ENCODE results near the gene EPRS1. TPM values are rescaled to one million over a fixed set of nuclear protein-coding genes. Genes with fewer than 3 reads are reported as not detected.

Gene EPRS1
- total RNA-seq, 1 experiment from 2014 or later = 187 TPM

DNA sequence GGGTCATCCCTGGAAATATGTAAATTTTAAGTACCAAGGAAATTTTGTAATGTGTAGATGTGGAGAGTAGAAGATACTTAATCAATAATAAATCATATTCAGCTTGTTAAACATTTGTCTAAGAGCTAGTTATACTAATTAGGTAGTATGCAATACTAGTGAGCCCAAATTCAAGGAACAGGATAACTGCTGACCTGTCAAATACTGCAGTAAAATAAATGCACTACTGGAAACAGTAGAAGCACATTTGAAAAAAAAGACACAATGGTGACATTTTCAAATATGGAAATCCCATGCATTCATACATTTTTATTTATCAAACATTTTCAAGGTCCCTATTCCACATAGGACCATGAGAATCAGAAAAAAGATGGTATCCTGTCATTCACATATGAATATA, 27.2 kb downstream of the EPRS1 start:
- H3K36me3 ChIP-seq (ENCODE audit: insufficient read depth, low read length) = peaks cover 62% of the 10 kb centered on the region

GRCh38 chr1:220013497-220013896, 32.8 kb downstream of the EPRS1 start:
- Histone ChIP-seq H3K4me3 (ENCODE audit: low read length) (no peak overlapping the region), H4K20me1 (ENCODE audit: insufficient read depth, low read depth, low read length) (no peaks in the 10 kb centered on the region), H3K4me1 (ENCODE audit: low read length) (no peaks in the 10 kb centered on the region), H3K27ac (ENCODE audit: low read length) (no peak overlapping the region), H3K36me3 (ENCODE audit: insufficient read depth, low read length) (peaks cover 51% of the 10 kb centered on the region; the same call in 1 of the 2 replicates), H3K9ac (ENCODE audit: low read length) (no peak overlapping the region), H3K4me2 (ENCODE audit: low read depth, low read length, poor library complexity, severe bottlenecking) (no peak overlapping the region), H3K9me2 (replicated peaks; ENCODE audit: insufficient read depth, low read length) (no peaks in the 10 kb centered on the region), H2AFZ (ENCODE audit: low read length) (no peak overlapping the region), H3K79me2 (ENCODE audit: low read length) (peaks cover 9% of the 10 kb centered on the region), H3K9me3 (ENCODE audit: low read length) (no peaks in the 10 kb centered on the region), H3K27me3 (ENCODE audit: low read length) (no peaks in the 10 kb centered on the region)
- DNase-seq = no peak

More for the DNA sequence above, 27.2 kb downstream of the EPRS1 start:
- H3K4me2 ChIP-seq (ENCODE audit: low read depth, low read length, poor library complexity, severe bottlenecking) = no peak overlapping the region
- peaks cover 20% of the 10 kb centered on the region for H3K79me2 ChIP-seq (ENCODE audit: low read length)
- no peak overlapping the region for H3K27ac ChIP-seq (ENCODE audit: low read length)
- no peaks in the 10 kb centered on the region for H3K9me3 ChIP-seq (ENCODE audit: low read length)
- DNase-seq = no peak
- H2AFZ ChIP-seq (ENCODE audit: low read length) = no peak overlapping the region
- H4K20me1 ChIP-seq (ENCODE audit: insufficient read depth, low read depth, low read length) = no peaks in the 10 kb centered on the region
- H3K9me2 ChIP-seq (replicated peaks; ENCODE audit: insufficient read depth, low read length) = no peaks in the 10 kb centered on the region
- no peak overlapping the region for H3K4me3 ChIP-seq (ENCODE audit: low read length)
- H3K4me1 ChIP-seq (ENCODE audit: low read length) = no peaks in the 10 kb centered on the region
- H3K9ac ChIP-seq (ENCODE audit: low read length) = no peak overlapping the region
- H3K27me3 ChIP-seq (ENCODE audit: low read length) = no peaks in the 10 kb centered on the region

DNA sequence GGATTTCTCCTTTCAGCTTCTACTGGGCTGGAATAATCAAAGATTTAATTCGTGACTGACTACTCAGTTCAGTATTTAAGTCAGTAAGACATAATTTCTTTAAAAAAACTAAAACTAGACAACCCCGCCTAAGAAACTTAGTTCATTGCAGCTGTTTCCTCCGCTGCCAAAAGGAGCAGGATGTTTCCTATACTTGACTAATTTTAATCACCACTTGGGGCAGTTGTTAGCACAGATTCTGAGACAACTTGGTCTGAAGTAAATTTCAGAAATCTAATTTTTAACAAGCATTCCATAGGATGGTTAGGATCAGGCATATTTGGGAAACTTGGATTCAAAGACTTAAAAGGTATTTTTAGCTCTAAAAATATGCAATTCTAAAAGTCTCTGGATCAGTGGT, 34.0 kb downstream of the EPRS1 start:
- H3K36me3 ChIP-seq (ENCODE audit: insufficient read depth, low read length) = peaks cover 43% of the 10 kb centered on the region
- no peak overlapping the region for H3K4me3 ChIP-seq (ENCODE audit: low read length)
- no peaks in the 10 kb centered on the region for H3K9me2 ChIP-seq (replicated peaks; ENCODE audit: insufficient read depth, low read length)
- no peak for DNase-seq
- H4K20me1 ChIP-seq (ENCODE audit: insufficient read depth, low read depth, low read length) = no peaks in the 10 kb centered on the region
- H3K27ac ChIP-seq (ENCODE audit: low read length) = no peak overlapping the region
- no peak overlapping the region for H3K9ac ChIP-seq (ENCODE audit: low read length)
- no peaks in the 10 kb centered on the region for H3K27me3 ChIP-seq (ENCODE audit: low read length)
- no peak overlapping the region for H3K4me2 ChIP-seq (ENCODE audit: low read depth, low read length, poor library complexity, severe bottlenecking)
- H2AFZ ChIP-seq (ENCODE audit: low read length) = no peak overlapping the region
- H3K79me2 ChIP-seq (ENCODE audit: low read length) = peaks cover 10% of the 10 kb centered on the region
- no peaks in the 10 kb centered on the region for H3K9me3 ChIP-seq (ENCODE audit: low read length)
- no peaks in the 10 kb centered on the region for H3K4me1 ChIP-seq (ENCODE audit: low read length)

DNA sequence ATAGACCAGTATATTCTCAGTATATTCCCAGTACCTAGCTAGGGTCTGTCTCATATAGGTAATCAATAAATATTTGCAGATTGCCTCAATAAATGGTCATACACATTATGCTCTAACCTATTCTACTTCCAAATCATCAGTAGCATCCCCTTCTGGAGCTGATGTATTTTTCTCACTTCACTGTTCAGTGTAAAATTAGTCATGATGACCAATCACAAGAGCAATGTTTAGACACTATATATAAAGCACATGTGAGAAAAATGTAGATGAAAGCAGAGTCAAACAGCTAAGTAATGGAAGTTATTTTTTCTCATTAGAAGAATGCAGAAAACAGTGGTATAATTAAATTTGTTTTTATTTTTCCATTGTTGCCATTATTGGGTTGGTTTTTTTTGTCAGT, 34.7 kb downstream of the EPRS1 start:
- no peaks in the 10 kb centered on the region for H3K9me2 ChIP-seq (replicated peaks; ENCODE audit: insufficient read depth, low read length)
- H4K20me1 ChIP-seq (ENCODE audit: insufficient read depth, low read depth, low read length) = no peaks in the 10 kb centered on the region
- peaks cover 15% of the 10 kb centered on the region for H3K79me2 ChIP-seq (ENCODE audit: low read length)
- no peak for DNase-seq
- no peak overlapping the region for H3K4me3 ChIP-seq (ENCODE audit: low read length)
- H3K4me1 ChIP-seq (ENCODE audit: low read length) = no peaks in the 10 kb centered on the region
- H2AFZ ChIP-seq (ENCODE audit: low read length) = no peak overlapping the region
- no peak overlapping the region for H3K27ac ChIP-seq (ENCODE audit: low read length)
- no peaks in the 10 kb centered on the region for H3K27me3 ChIP-seq (ENCODE audit: low read length)
- H3K36me3 ChIP-seq (ENCODE audit: insufficient read depth, low read length) = peaks cover 48% of the 10 kb centered on the region
- no peak overlapping the region for H3K4me2 ChIP-seq (ENCODE audit: low read depth, low read length, poor library complexity, severe bottlenecking)
- no peak overlapping the region for H3K9ac ChIP-seq (ENCODE audit: low read length)
- H3K9me3 ChIP-seq (ENCODE audit: low read length) = no peaks in the 10 kb centered on the region

GRCh38 chr1:220007438-220007837, 38.9 kb downstream of the EPRS1 start:
- H4K20me1 ChIP-seq (ENCODE audit: insufficient read depth, low read depth, low read length) = no peaks in the 10 kb centered on the region
- no peak overlapping the region for H3K27ac ChIP-seq (ENCODE audit: low read length)
- H3K9me2 ChIP-seq (replicated peaks; ENCODE audit: insufficient read depth, low read length) = no peaks in the 10 kb centered on the region
- no peak for DNase-seq
- H3K4me3 ChIP-seq (ENCODE audit: low read length) = no peak overlapping the region
- H2AFZ ChIP-seq (ENCODE audit: low read length) = no peak overlapping the region
- peaks cover 66% of the 10 kb centered on the region for H3K36me3 ChIP-seq (ENCODE audit: insufficient read depth, low read length)
- H3K9me3 ChIP-seq (ENCODE audit: low read length) = no peaks in the 10 kb centered on the region
- no peak overlapping the region for H3K4me2 ChIP-seq (ENCODE audit: low read depth, low read length, poor library complexity, severe bottlenecking)
- no peak overlapping the region for H3K9ac ChIP-seq (ENCODE audit: low read length)
- H3K79me2 ChIP-seq (ENCODE audit: low read length) = peaks cover 19% of the 10 kb centered on the region
- H3K27me3 ChIP-seq (ENCODE audit: low read length) = no peaks in the 10 kb centered on the region
- H3K4me1 ChIP-seq (ENCODE audit: low read length) = no peaks in the 10 kb centered on the region

DNA sequence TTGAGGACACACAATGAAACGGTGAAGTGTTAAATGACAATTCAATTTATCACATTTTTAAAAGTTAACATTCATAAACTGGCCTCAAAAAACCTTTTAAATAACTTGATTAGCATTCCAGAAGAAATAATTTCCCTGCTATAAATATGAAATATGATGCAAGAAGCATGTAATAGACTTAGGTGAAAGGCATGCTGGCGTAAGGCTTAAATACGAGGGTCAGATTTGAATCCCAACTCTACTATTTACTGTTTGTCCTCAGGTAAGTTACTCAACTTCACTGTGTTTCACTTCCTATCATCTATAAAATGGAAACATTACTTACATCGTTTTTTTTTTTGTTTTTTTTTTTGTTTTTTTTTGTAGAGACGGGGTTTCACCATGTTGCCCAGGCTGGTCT, 40.8 kb downstream of the EPRS1 start:
- Histone ChIP-seq H3K4me2 (ENCODE audit: low read depth, low read length, poor library complexity, severe bottlenecking) (no peak overlapping the region), H3K27ac (ENCODE audit: low read length) (no peak overlapping the region), H3K9ac (ENCODE audit: low read length) (no peak overlapping the region), H3K27me3 (ENCODE audit: low read length) (no peaks in the 10 kb centered on the region), H3K4me1 (ENCODE audit: low read length) (no peaks in the 10 kb centered on the region), H3K36me3 (ENCODE audit: insufficient read depth, low read length) (peaks cover 62% of the 10 kb centered on the region), H3K4me3 (ENCODE audit: low read length) (no peak overlapping the region), H3K9me2 (replicated peaks; ENCODE audit: insufficient read depth, low read length) (no peaks in the 10 kb centered on the region), H4K20me1 (ENCODE audit: insufficient read depth, low read depth, low read length) (no peaks in the 10 kb centered on the region), H2AFZ (ENCODE audit: low read length) (no peak overlapping the region), H3K9me3 (ENCODE audit: low read length) (no peaks in the 10 kb centered on the region), H3K79me2 (ENCODE audit: low read length) (peaks cover 12% of the 10 kb centered on the region)
- no peak for DNase-seq

DNA sequence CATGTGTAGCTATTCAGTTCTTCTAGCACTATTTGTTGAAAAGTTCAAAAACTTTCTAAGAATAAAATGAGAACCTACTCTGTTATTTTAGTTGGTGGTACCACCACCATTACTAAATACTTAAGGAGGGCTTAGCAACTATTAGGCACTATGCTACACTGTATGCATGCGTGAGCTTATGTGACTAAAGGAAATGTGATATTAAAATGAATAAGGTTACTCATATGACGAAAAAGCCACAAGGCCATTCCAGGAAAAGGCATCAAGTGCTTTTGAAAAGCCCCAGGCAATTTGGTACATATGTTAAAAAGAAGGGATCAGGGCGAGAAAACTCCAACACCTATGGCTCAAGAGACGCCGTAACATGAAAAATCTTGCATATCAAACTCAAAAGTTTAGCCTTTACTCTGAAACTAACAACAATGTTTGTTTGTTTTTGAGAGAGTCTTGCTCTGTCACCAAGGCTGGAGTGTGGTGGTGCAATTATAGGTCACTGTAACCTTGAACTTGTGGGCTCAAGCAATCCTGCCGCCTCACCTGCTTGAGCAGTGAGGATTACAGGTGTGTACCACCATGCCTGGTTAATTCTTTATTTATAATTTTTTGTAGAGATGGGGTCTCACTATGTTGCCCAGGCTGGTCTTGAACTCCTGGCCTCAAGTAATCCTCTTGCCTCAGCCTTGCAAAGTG, 42.5 kb downstream of the EPRS1 start:
- Histone ChIP-seq H3K9me2 (replicated peaks; ENCODE audit: insufficient read depth, low read length) (no peaks in the 10 kb centered on the region), H3K9me3 (ENCODE audit: low read length) (no peaks in the 10 kb centered on the region), H3K9ac (ENCODE audit: low read length) (no peak overlapping the region), H3K36me3 (ENCODE audit: insufficient read depth, low read length) (peaks cover 65% of the 10 kb centered on the region), H3K27ac (ENCODE audit: low read length) (no peak overlapping the region), H2AFZ (ENCODE audit: low read length) (no peak overlapping the region), H4K20me1 (ENCODE audit: insufficient read depth, low read depth, low read length) (no peaks in the 10 kb centered on the region), H3K27me3 (ENCODE audit: low read length) (no peaks in the 10 kb centered on the region), H3K4me2 (ENCODE audit: low read depth, low read length, poor library complexity, severe bottlenecking) (no peak overlapping the region), H3K79me2 (ENCODE audit: low read length) (peaks cover 12% of the 10 kb centered on the region), H3K4me1 (ENCODE audit: low read length) (no peaks in the 10 kb centered on the region), H3K4me3 (ENCODE audit: low read length) (no peak overlapping the region)
- DNase-seq = no peak

DNA sequence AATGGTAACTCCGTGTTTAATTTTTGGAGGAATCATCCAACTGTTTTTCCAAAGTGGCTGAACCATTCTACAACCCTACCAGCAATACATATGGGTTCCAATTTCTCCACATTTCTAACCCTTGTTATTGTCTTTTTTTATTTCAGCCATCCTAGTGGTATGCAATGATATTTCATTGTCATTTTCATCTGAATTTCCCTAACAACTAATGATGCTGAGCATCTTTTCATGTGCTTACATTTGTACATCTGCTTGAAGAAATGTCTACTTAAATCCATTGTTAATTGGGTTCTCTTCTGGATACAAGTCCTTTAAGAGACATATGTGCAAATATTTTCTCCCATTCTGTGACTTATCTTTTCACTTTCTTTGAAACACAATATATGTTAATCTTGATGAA, 43.3 kb downstream of the EPRS1 start:
- no peak overlapping the region for H3K4me3 ChIP-seq (ENCODE audit: low read length)
- DNase-seq = no peak
- no peaks in the 10 kb centered on the region for H4K20me1 ChIP-seq (ENCODE audit: insufficient read depth, low read depth, low read length)
- no peak overlapping the region for H2AFZ ChIP-seq (ENCODE audit: low read length)
- H3K4me1 ChIP-seq (ENCODE audit: low read length) = no peaks in the 10 kb centered on the region
- H3K4me2 ChIP-seq (ENCODE audit: low read depth, low read length, poor library complexity, severe bottlenecking) = no peak overlapping the region
- peaks cover 69% of the 10 kb centered on the region for H3K36me3 ChIP-seq (ENCODE audit: insufficient read depth, low read length)
- H3K9ac ChIP-seq (ENCODE audit: low read length) = no peak overlapping the region
- no peaks in the 10 kb centered on the region for H3K9me2 ChIP-seq (replicated peaks; ENCODE audit: insufficient read depth, low read length)
- no peaks in the 10 kb centered on the region for H3K27me3 ChIP-seq (ENCODE audit: low read length)
- no peaks in the 10 kb centered on the region for H3K9me3 ChIP-seq (ENCODE audit: low read length)
- H3K79me2 ChIP-seq (ENCODE audit: low read length) = peaks cover 12% of the 10 kb centered on the region
- H3K27ac ChIP-seq (ENCODE audit: low read length) = no peak overlapping the region
